ENCODE data around the gene CEMIP2.

CEMIP2 gene

DNA sequence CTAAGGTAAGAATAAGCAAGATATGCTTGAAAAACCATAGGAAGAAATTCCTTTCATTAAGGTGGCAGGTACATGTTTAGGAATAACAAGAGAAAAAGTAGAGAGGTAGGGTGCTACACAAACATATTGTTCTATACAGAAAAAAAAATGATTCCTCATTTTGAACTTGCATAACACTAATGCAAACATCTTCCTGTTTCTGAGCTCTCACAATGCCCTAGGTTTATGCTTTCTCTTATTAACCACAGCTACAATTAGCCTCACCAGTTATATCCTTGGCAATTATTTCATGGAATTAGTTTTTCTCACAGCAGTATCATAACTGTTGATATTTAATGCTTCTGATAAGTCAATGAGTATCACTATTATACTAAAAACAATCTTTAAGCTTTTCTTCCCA, 20.7 kb downstream of the CEMIP2 start:
- Mint-ChIP-seq H3K4me3 (no peak overlapping the region), H3K27me3 (no peaks in the 10 kb centered on the region), H3K36me3 (peaks cover 32% of the 10 kb centered on the region), H3K4me1 (peaks cover 17% of the 10 kb centered on the region), H3K27ac (no peak overlapping the region), H3K9me3 (no peaks in the 10 kb centered on the region)
- ATAC-seq (ENCODE audit: low read depth) = no peak
- DNase-seq (ENCODE audit: low spot score in 2 of 2) = no peak

- Mint-ChIP-seq H3K36me3 (peaks cover 33% of the 10 kb centered on the region), H3K4me3 (no peak overlapping the region), H3K27me3 (no peaks in the 10 kb centered on the region), H3K27ac (no peak overlapping the region), H3K9me3 (no peaks in the 10 kb centered on the region), H3K4me1 (peaks cover 15% of the 10 kb centered on the region)
- no peak for ATAC-seq (ENCODE audit: low read depth)
- DNase-seq (ENCODE audit: low spot score in 2 of 2) = no peak
These were observed 21.6 kb downstream of the CEMIP2 start for GRCh38 chr9:71746758-71747125.

GRCh38 chr9:71746023-71746757, 22.1 kb downstream of the CEMIP2 start:
- Mint-ChIP-seq H3K4me1 (peaks cover 13% of the 10 kb centered on the region), H3K27ac (no peak overlapping the region), H3K27me3 (no peaks in the 10 kb centered on the region), H3K9me3 (no peaks in the 10 kb centered on the region), H3K4me3 (no peak overlapping the region), H3K36me3 (peaks cover 32% of the 10 kb centered on the region)
- ATAC-seq (ENCODE audit: low read depth) (no peak), DNase-seq (ENCODE audit: low spot score in 2 of 2) (no peak)

GRCh38 chr9:71744754-71745521, 23.4 kb downstream of the CEMIP2 start:
- Mint-ChIP-seq H3K36me3 (peaks cover 34% of the 10 kb centered on the region), H3K4me1 (peaks cover 12% of the 10 kb centered on the region), H3K9me3 (no peaks in the 10 kb centered on the region), H3K27ac (no peak overlapping the region), H3K27me3 (no peaks in the 10 kb centered on the region), H3K4me3 (no peak overlapping the region)
- DNase-seq (ENCODE audit: low spot score in 2 of 2) = no peak
- no peak for ATAC-seq (ENCODE audit: low read depth)

DNA sequence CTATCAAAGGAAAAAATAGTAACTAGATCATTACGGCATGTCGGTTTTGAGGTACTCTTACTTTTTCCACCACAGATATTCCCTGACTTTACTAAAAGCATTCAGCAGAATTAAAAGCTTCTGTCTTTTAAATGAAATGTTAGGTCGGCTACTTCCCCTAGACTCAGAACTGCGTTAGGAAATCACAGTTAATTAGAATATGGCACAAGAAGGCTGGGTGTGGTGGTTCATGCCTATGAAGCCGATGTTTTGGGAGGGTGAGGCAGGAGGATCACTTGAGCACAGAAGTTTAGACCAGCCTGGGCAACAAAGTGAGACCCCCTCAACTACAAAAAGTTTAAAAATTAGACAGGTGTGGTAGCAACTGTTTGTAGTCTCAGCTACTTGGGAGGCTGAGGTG, 24.4 kb downstream of the CEMIP2 start:
- H3K27me3 Mint-ChIP-seq = no peaks in the 10 kb centered on the region
- DNase-seq (ENCODE audit: low spot score in 2 of 2) (no peak), ATAC-seq (ENCODE audit: low read depth) (no peak)
- H3K9me3 Mint-ChIP-seq = no peaks in the 10 kb centered on the region
- no peak overlapping the region for H3K27ac Mint-ChIP-seq
- H3K4me1 Mint-ChIP-seq = peaks cover 12% of the 10 kb centered on the region
- H3K4me3 Mint-ChIP-seq = no peak overlapping the region
- peaks cover 33% of the 10 kb centered on the region for H3K36me3 Mint-ChIP-seq

DNA sequence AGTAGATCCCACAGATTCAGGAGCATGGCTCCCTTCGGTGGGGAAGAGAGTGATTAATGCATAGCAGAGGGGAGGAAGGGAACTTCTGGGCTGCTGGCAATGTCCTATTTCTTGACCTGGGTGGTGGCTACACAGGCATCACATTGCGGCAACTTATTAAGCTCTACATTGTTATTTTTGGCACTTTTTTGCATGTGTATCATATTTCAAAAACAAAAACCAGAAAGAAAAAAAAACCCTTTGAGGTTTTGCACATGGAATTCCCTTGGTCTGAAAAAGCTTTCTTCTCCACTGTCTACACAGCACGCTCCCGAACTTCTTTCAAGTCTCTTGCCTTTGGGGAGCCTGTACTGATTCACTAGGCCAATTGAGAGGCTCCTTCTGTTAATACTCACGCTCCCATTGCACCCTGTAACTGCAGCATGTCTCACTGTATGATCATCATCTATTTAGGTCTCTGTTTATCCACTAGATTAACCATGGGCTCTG, 25.1 kb downstream of the CEMIP2 start:
- H3K27ac Mint-ChIP-seq = no peak overlapping the region
- DNase-seq (ENCODE audit: low spot score in 2 of 2) (no peak), ATAC-seq (ENCODE audit: low read depth) (no peak)
- no peaks in the 10 kb centered on the region for H3K9me3 Mint-ChIP-seq
- H3K36me3 Mint-ChIP-seq = peaks cover 29% of the 10 kb centered on the region
- no peak overlapping the region for H3K4me3 Mint-ChIP-seq
- no peaks in the 10 kb centered on the region for H3K27me3 Mint-ChIP-seq
- peaks cover 9% of the 10 kb centered on the region for H3K4me1 Mint-ChIP-seq

GRCh38 chr9:71742703-71743102, 25.6 kb downstream of the CEMIP2 start:
- H3K9me3 Mint-ChIP-seq = no peaks in the 10 kb centered on the region
- no peak overlapping the region for H3K4me3 Mint-ChIP-seq
- peaks cover 28% of the 10 kb centered on the region for H3K36me3 Mint-ChIP-seq
- H3K27me3 Mint-ChIP-seq = no peaks in the 10 kb centered on the region
- H3K27ac Mint-ChIP-seq = no peak overlapping the region
- ATAC-seq (ENCODE audit: low read depth) = no peak
- no peak for DNase-seq (ENCODE audit: low spot score in 2 of 2)
- peaks cover 5% of the 10 kb centered on the region for H3K4me1 Mint-ChIP-seq

GRCh38 chr9:71741926-71742648, 26.2 kb downstream of the CEMIP2 start:
- Mint-ChIP-seq H3K4me1 (no peaks in the 10 kb centered on the region), H3K36me3 (peaks cover 27% of the 10 kb centered on the region), H3K4me3 (no peak overlapping the region)

DNA sequence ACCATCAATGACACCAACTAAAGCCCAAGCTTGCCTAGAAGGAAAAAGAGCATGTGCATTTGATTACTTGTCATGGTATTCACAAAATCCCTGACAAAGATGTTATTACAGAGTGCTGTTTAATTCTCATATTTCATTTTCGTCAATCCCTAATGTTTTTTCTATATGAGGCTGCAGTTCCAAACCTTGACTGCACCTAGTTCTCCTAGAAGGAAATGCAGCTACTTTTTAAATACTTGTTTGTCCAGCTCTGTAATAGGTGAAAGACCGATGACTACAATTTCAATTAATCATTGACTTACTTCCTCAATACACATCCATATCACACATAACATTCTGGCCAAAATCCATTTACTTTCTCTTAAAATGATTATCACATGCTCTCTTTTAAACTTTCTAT, 28.1 kb downstream of the CEMIP2 start:
- DNase-seq (ENCODE audit: low spot score in 2 of 2) (no peak), ATAC-seq (ENCODE audit: low read depth) (no peak)
- H3K27me3 Mint-ChIP-seq = no peaks in the 10 kb centered on the region
- no peak overlapping the region for H3K4me3 Mint-ChIP-seq
- no peaks in the 10 kb centered on the region for H3K4me1 Mint-ChIP-seq
- no peaks in the 10 kb centered on the region for H3K9me3 Mint-ChIP-seq
- peaks cover 22% of the 10 kb centered on the region for H3K36me3 Mint-ChIP-seq
- H3K27ac Mint-ChIP-seq = peak overlapping the region; percentile 31

More at GRCh38 chr9:71741926-71742648, 26.2 kb downstream of the CEMIP2 start:
- Mint-ChIP-seq H3K9me3 (no peaks in the 10 kb centered on the region), H3K27me3 (no peaks in the 10 kb centered on the region), H3K27ac (peak overlapping the region; percentile 31)
- no peak for DNase-seq (ENCODE audit: low spot score in 2 of 2)
- ATAC-seq (ENCODE audit: low read depth) = no peak

GRCh38 chr9:71737455-71737854, 30.9 kb downstream of the CEMIP2 start:
- H3K4me1 Mint-ChIP-seq = no peaks in the 10 kb centered on the region
- H3K27ac Mint-ChIP-seq = no peak overlapping the region
- peaks cover 32% of the 10 kb centered on the region for H3K36me3 Mint-ChIP-seq
- no peaks in the 10 kb centered on the region for H3K27me3 Mint-ChIP-seq
- DNase-seq (ENCODE audit: low spot score in 2 of 2) (no peak), ATAC-seq (ENCODE audit: low read depth) (no peak)
- no peak overlapping the region for H3K4me3 Mint-ChIP-seq
- H3K9me3 Mint-ChIP-seq = no peaks in the 10 kb centered on the region

- no peaks in the 10 kb centered on the region for H3K4me1 Mint-ChIP-seq
- H3K27ac Mint-ChIP-seq = no peak overlapping the region
- no peaks in the 10 kb centered on the region for H3K27me3 Mint-ChIP-seq
- no peak for DNase-seq (ENCODE audit: low spot score in 2 of 2)
- H3K36me3 Mint-ChIP-seq = peaks cover 34% of the 10 kb centered on the region
- H3K9me3 Mint-ChIP-seq = no peaks in the 10 kb centered on the region
- no peak for ATAC-seq (ENCODE audit: low read depth)
- H3K4me3 Mint-ChIP-seq = no peak overlapping the region
These were observed 32.1 kb downstream of the CEMIP2 start for GRCh38 chr9:71736236-71736635.

- H3K4me3 Mint-ChIP-seq = no peak overlapping the region
These were observed 33.4 kb downstream of the CEMIP2 start for GRCh38 chr9:71734950-71735349.

DNA sequence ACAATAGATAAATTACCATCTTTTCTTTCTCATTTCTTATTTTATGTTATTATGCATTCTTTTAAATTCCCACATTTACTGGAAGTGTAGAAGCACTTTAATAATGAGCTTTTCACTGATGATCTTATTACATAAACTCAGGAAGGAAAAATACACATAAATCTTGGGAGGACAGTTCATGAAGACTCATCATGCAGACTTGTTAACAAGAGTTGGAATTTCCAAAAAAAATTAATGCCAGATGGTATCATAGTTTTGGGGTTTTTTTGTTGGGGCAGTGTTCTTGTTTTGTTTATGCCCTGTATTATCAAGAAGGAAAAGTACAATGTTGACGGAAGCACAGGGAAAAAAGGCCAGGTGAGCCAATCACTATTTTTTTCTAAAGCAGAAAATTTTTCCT, 35.1 kb downstream of the CEMIP2 start:
- Mint-ChIP-seq H3K36me3 (peaks cover 45% of the 10 kb centered on the region), H3K27ac (peak overlapping the region; percentile 90), H3K27me3 (no peaks in the 10 kb centered on the region), H3K4me1 (no peaks in the 10 kb centered on the region), H3K4me3 (no peak overlapping the region), H3K9me3 (no peaks in the 10 kb centered on the region)
- ATAC-seq (ENCODE audit: low read depth) (no peak), DNase-seq (ENCODE audit: low spot score in 2 of 2) (no peak)

More at GRCh38 chr9:71734950-71735349, 33.4 kb downstream of the CEMIP2 start:
- H3K27ac Mint-ChIP-seq = no peak overlapping the region
- H3K36me3 Mint-ChIP-seq = peaks cover 41% of the 10 kb centered on the region
- DNase-seq (ENCODE audit: low spot score in 2 of 2) = no peak
- no peak for ATAC-seq (ENCODE audit: low read depth)
- no peaks in the 10 kb centered on the region for H3K9me3 Mint-ChIP-seq
- H3K27me3 Mint-ChIP-seq = no peaks in the 10 kb centered on the region
- no peaks in the 10 kb centered on the region for H3K4me1 Mint-ChIP-seq
